ENCODE data around the gene SLC22A3. TPM values are rescaled to one million over a fixed set of nuclear protein-coding genes. Genes with fewer than 3 reads are reported as not detected.
A peak's percentile ranks its signal among the peaks of the same experiment; 100 is the strongest.

Gene SLC22A3
- total RNA-seq, 4 donors from 2014 or later, result 16.1 to 39.2 (median 28.1) TPM

- Histone ChIP-seq H3K9me3 (no peaks in the 10 kb centered on the region), H3K36me3 (no peaks in the 10 kb centered on the region), H3K4me3 (no peak overlapping the region), H3K27ac (no peak overlapping the region), H3K27me3 (no peaks in the 10 kb centered on the region), H3K4me1 (no peaks in the 10 kb centered on the region)
- no peak for DNase-seq
- intact Hi-C loops (cut with DNase I; ENCODE audit: low total_unique reads), result no loop called here
- TF ChIP-seq POLR2A (IDR thresholded peaks at IDR 0.05) (no peak), CTCF (IDR thresholded peaks at IDR 0.05) (no peak)
Measured at GRCh38 chr6:160344271-160344670, 3.9 kb upstream of the SLC22A3 start.

- H3K4me1 ChIP-seq, result no peaks in the 10 kb centered on the region
- TF ChIP-seq POLR2A (IDR thresholded peaks at IDR 0.05) (no peak), CTCF (IDR thresholded peaks at IDR 0.05) (no peak)
- peak in 1 of 2 donors; percentile 30 for DNase-seq
- peak overlapping the region; percentile 62 to 88 for H3K27ac ChIP-seq
- H3K27me3 ChIP-seq, result no peaks in the 10 kb centered on the region
- intact Hi-C loops (cut with DNase I; ENCODE audit: low total_unique reads), result no loop called here
- H3K36me3 ChIP-seq, result no peaks in the 10 kb centered on the region
- H3K4me3 ChIP-seq, result peak overlapping the region; percentile 28 to 86
- no peaks in the 10 kb centered on the region for H3K9me3 ChIP-seq
Measured at GRCh38 chr6:160347259-160348222, 637 bp upstream of the SLC22A3 start.

GRCh38 chr6:160349020-160349441 lies 853 bp downstream of the SLC22A3 start:
- H3K4me1 ChIP-seq, result no peaks in the 10 kb centered on the region
- H3K27me3 ChIP-seq, result no peaks in the 10 kb centered on the region
- no peaks in the 10 kb centered on the region for H3K36me3 ChIP-seq
- intact Hi-C loops (cut with DNase I; ENCODE audit: low total_unique reads), result no loop called here
- TF ChIP-seq CTCF (IDR thresholded peaks at IDR 0.05) (no peak), POLR2A (IDR thresholded peaks at IDR 0.05) (no peak)
- H3K4me3 ChIP-seq, result peak overlapping the region; percentile 28 to 86
- H3K9me3 ChIP-seq, result no peaks in the 10 kb centered on the region
- H3K27ac ChIP-seq, result peak overlapping the region; percentile 62 to 88
- no peak for DNase-seq

GRCh38 chr6:160349814-160350350 lies 1.7 kb downstream of the SLC22A3 start:
- Histone ChIP-seq H3K4me3 (peak overlapping the region; percentile 28 to 86), H3K4me1 (no peaks in the 10 kb centered on the region), H3K9me3 (no peaks in the 10 kb centered on the region), H3K27me3 (no peaks in the 10 kb centered on the region), H3K27ac (peak overlapping the region; percentile 62 to 88), H3K36me3 (no peaks in the 10 kb centered on the region)
- intact Hi-C loops (cut with DNase I; ENCODE audit: low total_unique reads), result no loop called here
- no peak for TF ChIP-seq CTCF (IDR thresholded peaks at IDR 0.05)
- no peak for DNase-seq

GRCh38 chr6:160353950-160354496 lies 5.8 kb downstream of the SLC22A3 start:
- no peak overlapping the region for H3K27ac ChIP-seq
- no peak overlapping the region for H3K4me3 ChIP-seq
- no peaks in the 10 kb centered on the region for H3K36me3 ChIP-seq
- no peaks in the 10 kb centered on the region for H3K27me3 ChIP-seq
- H3K4me1 ChIP-seq, result no peaks in the 10 kb centered on the region
- TF ChIP-seq CTCF (IDR thresholded peaks at IDR 0.05), result no peak
- TF ChIP-seq POLR2A (IDR thresholded peaks at IDR 0.05), result no peak
- H3K9me3 ChIP-seq, result no peaks in the 10 kb centered on the region
- intact Hi-C loops (cut with DNase I; ENCODE audit: low total_unique reads), result no loop called here
- no peak for DNase-seq

Data from uterus (tissue), 4 donors.